ENCODE data around the gene AMBP. TPM values are rescaled to one million over a fixed set of nuclear protein-coding genes. Genes with fewer than 3 reads are reported as not detected.
A peak's percentile ranks its signal among the peaks of the same experiment; 100 is the strongest.

AMBP gene
- total RNA-seq, 1 donor from 2014 or later: not detected

DNA sequence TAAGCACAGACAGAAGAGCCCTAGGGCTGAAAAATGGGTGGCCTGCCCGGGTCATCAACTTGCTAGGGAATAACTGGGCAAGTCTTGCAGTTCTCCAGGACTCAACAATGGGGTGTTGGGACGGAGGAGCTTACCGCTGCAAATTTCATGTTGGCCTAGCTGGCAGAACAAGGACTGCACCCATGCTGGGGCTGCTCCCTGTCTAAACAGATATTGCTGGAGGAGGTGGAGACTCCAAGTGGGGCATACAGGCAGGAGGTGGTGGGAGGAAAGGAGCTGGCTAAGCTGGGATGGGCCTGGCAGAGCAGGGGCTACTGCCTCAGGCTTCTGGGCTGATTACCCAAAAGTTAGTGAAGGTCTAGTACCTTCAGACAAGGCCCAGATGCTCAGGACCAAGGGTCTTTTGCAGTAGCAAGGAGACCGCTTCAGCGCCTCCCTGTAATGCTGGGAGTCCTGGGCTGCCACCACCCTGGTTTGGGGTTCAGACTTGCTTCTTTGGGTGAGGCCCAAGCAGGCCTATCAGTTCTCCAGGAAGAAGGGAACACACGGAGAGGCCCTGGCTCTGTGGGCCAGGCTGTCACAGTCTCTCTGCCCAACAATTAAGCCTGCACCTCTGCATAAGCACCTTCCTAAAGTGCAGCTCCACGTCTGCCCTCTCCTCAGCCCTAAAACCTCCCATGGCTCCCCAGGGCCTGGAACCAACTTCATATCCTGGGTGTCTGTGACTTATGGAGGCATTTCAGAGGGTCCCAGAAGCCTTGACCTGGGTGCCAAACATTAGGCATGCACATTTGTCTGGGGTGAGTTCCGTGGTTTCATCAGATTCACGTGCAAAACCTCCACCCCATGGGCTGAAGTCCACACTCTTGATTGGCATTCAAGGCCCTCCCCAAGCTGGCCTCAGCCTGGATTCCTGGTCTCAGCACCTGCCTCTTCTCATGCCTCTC lies 45.2 kb upstream of the AMBP start:
- H3K27me3 ChIP-seq (ENCODE audit: control insufficient read depth, insufficient read depth, low read length): peaks cover 19% of the 10 kb centered on the region
- H3K4me3 ChIP-seq (ENCODE audit: low read depth, low read length): no peak overlapping the region
- TF ChIP-seq, protein P1, sequence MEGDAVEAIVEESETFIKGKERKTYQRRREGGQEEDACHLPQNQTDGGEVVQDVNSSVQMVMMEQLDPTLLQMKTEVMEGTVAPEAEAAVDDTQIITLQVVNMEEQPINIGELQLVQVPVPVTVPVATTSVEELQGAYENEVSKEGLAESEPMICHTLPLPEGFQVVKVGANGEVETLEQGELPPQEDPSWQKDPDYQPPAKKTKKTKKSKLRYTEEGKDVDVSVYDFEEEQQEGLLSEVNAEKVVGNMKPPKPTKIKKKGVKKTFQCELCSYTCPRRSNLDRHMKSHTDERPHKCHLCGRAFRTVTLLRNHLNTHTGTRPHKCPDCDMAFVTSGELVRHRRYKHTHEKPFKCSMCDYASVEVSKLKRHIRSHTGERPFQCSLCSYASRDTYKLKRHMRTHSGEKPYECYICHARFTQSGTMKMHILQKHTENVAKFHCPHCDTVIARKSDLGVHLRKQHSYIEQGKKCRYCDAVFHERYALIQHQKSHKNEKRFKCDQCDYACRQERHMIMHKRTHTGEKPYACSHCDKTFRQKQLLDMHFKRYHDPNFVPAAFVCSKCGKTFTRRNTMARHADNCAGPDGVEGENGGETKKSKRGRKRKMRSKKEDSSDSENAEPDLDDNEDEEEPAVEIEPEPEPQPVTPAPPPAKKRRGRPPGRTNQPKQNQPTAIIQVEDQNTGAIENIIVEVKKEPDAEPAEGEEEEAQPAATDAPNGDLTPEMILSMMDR (IDR thresholded peaks at IDR 0.05; ENCODE audit: insufficient read depth, low read length, severe bottlenecking): no peak
- no peaks in the 10 kb centered on the region for H3K36me3 ChIP-seq (ENCODE audit: control insufficient read depth, insufficient read depth, low read length)
- FAIRE-seq (peak; percentile 77), DNase-seq (ENCODE audit: low read depth) (no peak)

- Histone ChIP-seq H3K4me3 (ENCODE audit: low read depth, low read length) (no peak overlapping the region), H3K36me3 (ENCODE audit: control insufficient read depth, insufficient read depth, low read length) (no peaks in the 10 kb centered on the region), H3K27me3 (ENCODE audit: control insufficient read depth, insufficient read depth, low read length) (peaks cover 23% of the 10 kb centered on the region)
- FAIRE-seq (peak; percentile 13), DNase-seq (ENCODE audit: low read depth) (no peak)
- TF ChIP-seq, protein P1 (IDR thresholded peaks at IDR 0.05; ENCODE audit: insufficient read depth, low read length, severe bottlenecking): no peak
Observed at GRCh38 chr9:114122136-114123027, 44.3 kb upstream of the AMBP start.

DNA sequence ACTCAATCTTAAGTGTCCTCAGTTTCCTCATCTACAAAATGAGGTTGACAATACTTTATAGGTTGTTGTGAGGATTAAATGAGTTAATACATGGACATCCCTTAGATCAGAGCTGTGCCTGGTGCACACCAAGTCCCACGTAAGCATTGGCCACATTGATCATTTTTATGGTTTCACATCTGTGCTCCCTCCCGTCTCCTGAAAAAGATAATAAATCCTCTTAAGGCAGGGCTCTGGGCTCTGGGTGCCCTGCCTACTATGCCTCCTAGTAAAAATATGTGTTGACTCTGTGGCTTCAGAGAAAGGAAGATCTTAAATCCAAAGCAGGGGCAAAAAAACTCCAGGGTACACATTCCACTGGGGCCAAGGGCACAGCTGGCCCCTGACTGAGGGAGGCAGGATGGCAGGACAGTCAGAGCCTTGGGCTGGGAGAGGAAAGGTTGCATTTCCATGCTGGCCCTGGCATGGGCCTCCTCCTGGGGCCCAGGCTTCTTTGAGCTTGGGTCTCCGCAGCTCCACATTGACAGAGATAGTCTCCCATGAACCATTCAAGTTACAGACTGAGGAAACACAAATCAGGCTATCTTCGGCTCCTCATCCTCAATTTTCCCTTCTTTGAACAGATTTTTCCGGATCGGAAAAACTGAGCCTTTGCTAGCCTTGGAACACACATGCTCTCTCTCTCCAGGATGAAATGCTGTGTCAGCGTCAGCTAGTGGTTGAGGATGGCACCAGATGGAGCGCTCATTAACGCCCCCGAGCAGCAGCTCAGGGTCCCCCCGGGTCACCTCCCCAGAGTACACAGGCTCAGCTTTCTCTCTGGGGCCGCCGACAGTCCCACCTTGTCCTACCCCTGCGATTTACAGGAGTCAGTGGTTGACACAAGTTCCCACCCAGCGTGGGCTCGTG lies 43.4 kb upstream of the AMBP start:
- Histone ChIP-seq H3K36me3 (ENCODE audit: control insufficient read depth, insufficient read depth, low read length) (no peaks in the 10 kb centered on the region), H3K27me3 (ENCODE audit: control insufficient read depth, insufficient read depth, low read length) (peaks cover 24% of the 10 kb centered on the region), H3K4me3 (ENCODE audit: low read depth, low read length) (no peak overlapping the region)
- FAIRE-seq: no peak
- TF ChIP-seq, protein P1 (IDR thresholded peaks at IDR 0.05; ENCODE audit: insufficient read depth, low read length, severe bottlenecking): no peak
- DNase-seq (ENCODE audit: low read depth): no peak

DNA sequence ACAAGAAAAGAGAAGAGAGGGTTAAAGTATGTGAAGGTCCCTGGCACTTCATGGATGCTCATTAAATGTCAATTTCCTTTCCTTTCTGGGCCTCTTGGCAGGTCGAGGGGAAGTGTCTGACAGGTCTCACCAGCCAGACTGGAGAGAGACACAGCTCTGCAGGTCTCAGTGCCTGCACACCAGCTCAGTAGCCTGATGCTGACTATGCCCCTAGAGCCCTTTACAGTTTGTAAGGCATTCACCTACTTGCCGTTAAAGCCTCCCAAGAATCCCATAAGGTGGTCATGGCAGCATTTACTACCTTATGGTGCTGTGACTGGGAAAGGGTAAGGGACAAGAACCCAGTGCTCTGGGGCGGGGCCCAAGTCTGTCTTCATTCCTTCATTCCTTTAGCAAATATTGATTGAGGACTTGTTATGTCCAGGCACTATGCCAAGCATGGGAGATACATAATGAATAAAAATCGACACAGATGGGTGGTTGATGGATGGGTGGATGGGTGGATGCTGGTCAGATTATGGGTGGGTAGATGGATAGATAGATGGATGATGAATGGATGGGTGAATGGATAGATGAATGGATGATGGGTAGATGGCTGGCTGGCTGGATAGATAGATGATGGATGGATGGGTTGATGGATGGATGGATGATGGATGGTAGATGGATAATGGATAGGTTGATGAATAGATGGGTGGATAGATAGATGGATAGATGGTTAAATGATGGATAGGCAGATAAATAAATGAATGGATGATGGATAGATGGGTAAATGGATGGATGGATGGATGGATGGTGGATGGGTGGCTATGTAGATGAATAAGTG lies 42.3 kb upstream of the AMBP start:
- TF ChIP-seq, protein P1 (IDR thresholded peaks at IDR 0.05; ENCODE audit: insufficient read depth, low read length, severe bottlenecking): no peak
- FAIRE-seq (no peak), DNase-seq (ENCODE audit: low read depth) (no peak)
- Histone ChIP-seq H3K27me3 (ENCODE audit: control insufficient read depth, insufficient read depth, low read length) (peaks cover 26% of the 10 kb centered on the region), H3K4me3 (ENCODE audit: low read depth, low read length) (no peak overlapping the region), H3K36me3 (ENCODE audit: control insufficient read depth, insufficient read depth, low read length) (no peaks in the 10 kb centered on the region)
